NCI-H1048 (cell line): ENCODE data around the gene MRPL1.
"Not testable (repeated sequence)": the region's sequence is repeated elsewhere in the genome, so short reads cannot be mapped to it uniquely, and the experiment has no call there.

Experiments
- DNase-seq: peaks from one replicate; lab custom pipeline; 2025; lab: John Stamatoyannopoulos, UW

The MRPL1 gene

DNA sequence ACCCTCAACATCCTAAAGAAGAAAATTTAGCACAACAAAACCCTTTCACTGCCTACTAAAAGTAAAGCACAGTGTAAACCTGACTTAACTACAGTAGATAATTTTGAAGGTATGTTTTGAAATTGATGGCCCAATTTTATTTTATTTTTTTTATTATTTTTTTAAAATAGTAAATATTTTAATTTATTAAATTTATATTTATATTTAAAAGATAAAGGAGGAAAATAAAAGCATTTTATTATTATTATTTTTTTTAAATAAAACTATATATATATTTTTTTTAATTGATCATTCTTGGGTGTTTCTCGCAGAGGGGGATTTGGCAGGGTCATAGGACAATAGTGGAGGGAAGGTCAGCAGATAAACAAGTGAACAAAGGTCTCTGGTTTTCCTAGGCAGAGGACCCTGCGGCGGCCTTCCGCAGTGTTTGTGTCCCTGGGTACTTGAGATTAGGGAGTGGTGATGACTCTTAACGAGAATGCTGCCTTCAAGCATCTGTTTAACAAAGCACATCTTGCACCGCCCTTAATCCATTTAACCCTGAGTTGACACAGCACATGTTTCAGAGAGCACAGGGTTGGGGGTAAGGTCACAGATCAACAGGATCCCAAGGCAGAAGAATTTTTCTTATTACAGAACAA is 120.4 kb downstream of the MRPL1 start:
- not testable (repeated sequence) for DNase-seq

DNA sequence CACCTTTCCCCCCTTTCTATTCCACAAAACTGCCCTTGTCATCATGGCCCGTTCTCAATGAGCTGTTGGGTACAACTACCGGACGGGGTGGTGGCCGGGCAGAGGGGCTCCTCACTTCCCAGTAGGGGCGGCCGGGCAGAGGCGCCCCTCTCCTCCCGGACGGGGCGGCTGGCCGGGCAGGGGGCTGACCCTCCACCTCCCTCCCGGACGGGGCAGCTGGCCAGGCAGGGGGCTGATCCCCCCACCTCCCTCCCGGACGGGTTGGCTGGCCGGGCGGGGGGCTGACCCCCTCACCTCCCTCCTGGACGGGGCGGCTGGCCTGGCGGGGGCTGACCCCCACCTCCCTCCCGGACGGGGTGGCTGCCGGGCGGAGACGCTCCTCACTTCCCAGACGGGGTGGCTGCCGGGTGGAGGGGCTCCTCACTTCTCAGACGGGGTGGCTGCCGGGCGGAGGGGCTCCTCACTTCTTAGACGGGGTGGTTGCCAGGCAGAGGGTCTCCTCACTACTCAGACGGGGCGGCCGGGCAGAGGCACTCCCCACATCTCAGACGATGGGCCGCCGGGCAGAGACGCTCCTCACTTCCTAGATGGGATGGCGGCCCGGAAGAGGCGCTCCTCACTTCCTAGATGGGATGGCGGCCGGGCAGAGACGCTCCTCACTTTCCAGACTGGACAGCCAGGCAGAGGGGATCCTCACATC is 121.1 kb downstream of the MRPL1 start:
- DNase-seq: not testable (repeated sequence)

GRCh38 chr4:77989968-77990367 is 127.3 kb downstream of the MRPL1 start:
- no peak for DNase-seq

DNA sequence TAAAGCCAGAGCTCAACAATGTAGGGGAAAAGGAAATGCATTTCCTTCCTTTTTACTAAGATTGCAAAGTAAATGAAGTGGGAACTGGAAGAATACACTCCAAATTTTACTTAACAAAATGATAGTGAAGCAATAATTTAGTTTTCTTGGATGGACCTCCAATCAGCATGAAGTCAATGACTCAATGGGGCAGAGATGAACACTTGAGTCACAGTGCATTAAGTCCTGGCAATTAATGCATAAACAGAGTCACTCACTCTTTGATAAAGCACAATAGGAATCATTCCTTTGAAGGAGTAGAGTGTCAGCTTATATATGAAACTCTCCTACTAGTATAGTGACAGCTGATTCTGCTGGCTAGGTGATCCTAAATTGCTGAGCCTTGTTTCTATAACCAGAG is 127.8 kb downstream of the MRPL1 start:
- DNase-seq: no peak

- no peak for DNase-seq
Observed at GRCh38 chr4:77990904-77991358, 128.3 kb downstream of the MRPL1 start.

GRCh38 chr4:77992581-77992980 is 130.0 kb downstream of the MRPL1 start:
- no peak for DNase-seq

- DNase-seq: no peak
Observed at GRCh38 chr4:77994194-77994721, 131.6 kb downstream of the MRPL1 start.

GRCh38 chr4:77996076-77996475 is 133.4 kb downstream of the MRPL1 start:
- DNase-seq: no peak

DNA sequence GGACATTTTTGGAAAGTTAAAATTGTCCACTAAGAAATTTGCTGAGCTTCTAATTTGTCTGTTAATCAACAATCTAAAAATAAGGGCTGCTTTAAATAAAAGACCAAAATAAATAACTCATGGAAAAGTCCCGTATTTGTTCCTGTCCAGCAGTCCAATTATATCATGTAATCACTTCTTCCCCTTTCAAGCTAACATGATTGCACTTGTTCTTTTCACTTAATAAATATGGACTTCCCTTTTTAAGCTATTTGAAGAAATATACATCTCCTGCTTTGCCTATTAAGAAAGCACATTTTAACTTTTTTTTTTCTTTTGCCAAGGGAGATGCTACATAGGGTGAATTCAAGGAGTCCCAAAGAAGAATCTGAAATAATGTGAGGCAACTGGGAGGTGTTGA is 138.9 kb downstream of the MRPL1 start:
- DNase-seq: no peak

GRCh38 chr4:78002260-78002659 is 139.6 kb downstream of the MRPL1 start:
- no peak for DNase-seq
